ENCODE measurements around the gene MSLN.

DNA sequence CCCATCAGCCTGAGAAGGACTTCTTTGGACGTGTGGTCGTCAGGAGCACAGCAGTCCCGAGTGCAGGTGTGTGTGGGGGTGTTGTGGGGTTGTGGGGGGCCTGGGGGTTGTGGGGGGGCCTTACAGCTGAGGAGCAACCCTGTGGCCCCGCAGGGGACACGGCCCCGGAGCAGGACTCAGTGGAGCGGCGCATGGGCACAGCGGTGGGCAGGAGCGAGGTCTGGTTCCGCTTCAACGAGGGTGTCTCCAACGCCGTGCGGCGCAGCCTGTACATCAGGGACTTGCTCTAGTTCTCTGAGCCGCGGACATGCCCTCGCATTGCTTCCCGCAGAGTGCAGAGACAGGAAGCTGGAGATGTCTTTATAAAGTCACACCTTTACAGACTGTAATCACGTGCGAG lies 37.2 kb downstream of the MSLN start:
- no peak for TF ChIP-seq POLR2A (IDR thresholded peaks at IDR 0.05)
- no peak for TF ChIP-seq CTCF (IDR thresholded peaks at IDR 0.05)
- TF ChIP-seq EP300 (IDR thresholded peaks at IDR 0.05): no peak

Data from tibial nerve (tissue), 4 donors.